Glutamatergic neuron (in vitro differentiated cells): Measurements from ENCODE around the gene CLTB. TPM values are rescaled to one million over a fixed set of nuclear protein-coding genes. Genes with fewer than 3 reads are reported as not detected.

Source experiments
- DNase-seq: peaks from one replicate; pipeline ENCODE4 v3.0.0; 2022
- H3K27ac Mint-ChIP-seq: one replicate; pipeline ENCODE4 v1.8.0; 2020; ENCODE audit warnings: mild to moderate bottlenecking, mixed read lengths, inconsistent platforms; ENCODE audit not compliant: unreplicated experiment
- H3K27me3 Mint-ChIP-seq: one replicate; pipeline ENCODE4 v1.8.0; 2020; ENCODE audit warnings: mild to moderate bottlenecking, moderate library complexity, mixed read lengths, inconsistent platforms; ENCODE audit not compliant: unreplicated experiment
- H3K36me3 Mint-ChIP-seq: one replicate; pipeline ENCODE4 v1.8.0; 2020; ENCODE audit warnings: mild to moderate bottlenecking, mixed read lengths, inconsistent platforms; ENCODE audit not compliant: unreplicated experiment
- H3K4me1 Mint-ChIP-seq: one replicate; pipeline ENCODE4 v1.8.0; 2020; ENCODE audit warnings: mild to moderate bottlenecking, low read depth, mixed read lengths, inconsistent platforms; ENCODE audit not compliant: unreplicated experiment
- H3K4me3 Mint-ChIP-seq: one replicate; pipeline ENCODE4 v1.8.0; 2020; ENCODE audit warnings: mild to moderate bottlenecking, mixed read lengths, inconsistent platforms; ENCODE audit not compliant: unreplicated experiment
- H3K9me3 Mint-ChIP-seq: one replicate; pipeline ENCODE4 v1.8.0; 2020; ENCODE audit warnings: mild to moderate bottlenecking, moderate library complexity, mixed read lengths, inconsistent platforms; ENCODE audit not compliant: unreplicated experiment
- CTCF ChIP-seq: fragments of 200-600 bp; sonication (generic); IDR thresholded peaks from one replicate; pipeline ENCODE4 v1.5.0; 2021; ENCODE audit not compliant: partially characterized antibody, unreplicated experiment
- total RNA-seq: library from RNA; stranded (reverse); fragmentation: NEBNext Ultra II Directional; extraction: Animal tissue kit (Norgen Biotek cat#: 25700); gene quantifications from one replicate; pipeline ENCODE4 v1.2.1, GENCODE V29; 2021; ENCODE audit not compliant: unreplicated experiment

CLTB gene
- total RNA-seq, 1 donor from 2014 or later, result 83.8 TPM

- H3K9me3 Mint-ChIP-seq, result peaks cover under 1% of the 10 kb centered on the region
- peaks cover 6% of the 10 kb centered on the region for H3K4me1 Mint-ChIP-seq
- TF ChIP-seq CTCF, result no peak
- H3K4me3 Mint-ChIP-seq, result no peak overlapping the region
- H3K36me3 Mint-ChIP-seq, result no peaks in the 10 kb centered on the region
- H3K27ac Mint-ChIP-seq, result no peak overlapping the region
- DNase-seq, result no peak
- peaks cover under 1% of the 10 kb centered on the region for H3K27me3 Mint-ChIP-seq
Measured at GRCh38 chr5:176382721-176383120, 33.6 kb downstream of the CLTB start.

- H3K27me3 Mint-ChIP-seq, result no peaks in the 10 kb centered on the region
- H3K4me3 Mint-ChIP-seq, result no peak overlapping the region
- no peak for DNase-seq
- H3K36me3 Mint-ChIP-seq, result no peaks in the 10 kb centered on the region
- no peak overlapping the region for H3K27ac Mint-ChIP-seq
- peaks cover 1% of the 10 kb centered on the region for H3K4me1 Mint-ChIP-seq
- no peaks in the 10 kb centered on the region for H3K9me3 Mint-ChIP-seq
- TF ChIP-seq CTCF, result no peak
Measured at GRCh38 chr5:176381979-176382378, 34.4 kb downstream of the CLTB start.

- Mint-ChIP-seq H3K4me1 (no peaks in the 10 kb centered on the region), H3K27ac (no peak overlapping the region), H3K4me3 (no peak overlapping the region), H3K36me3 (no peaks in the 10 kb centered on the region), H3K9me3 (no peaks in the 10 kb centered on the region), H3K27me3 (no peaks in the 10 kb centered on the region)
- DNase-seq, result no peak
- TF ChIP-seq CTCF, result no peak
Measured at GRCh38 chr5:176381423-176381822, 34.9 kb downstream of the CLTB start.

- Mint-ChIP-seq H3K27ac (no peak overlapping the region), H3K36me3 (no peaks in the 10 kb centered on the region), H3K4me1 (no peaks in the 10 kb centered on the region), H3K9me3 (no peaks in the 10 kb centered on the region), H3K27me3 (no peaks in the 10 kb centered on the region), H3K4me3 (no peak overlapping the region)
- TF ChIP-seq CTCF, result no peak
- DNase-seq, result no peak
Measured at GRCh38 chr5:176379881-176380280, 36.5 kb downstream of the CLTB start.

GRCh38 chr5:176373100-176373818, 43.1 kb downstream of the CLTB start:
- H3K4me3 Mint-ChIP-seq, result no peak overlapping the region
- H3K4me1 Mint-ChIP-seq, result no peaks in the 10 kb centered on the region
- no peak overlapping the region for H3K27ac Mint-ChIP-seq
- TF ChIP-seq CTCF, result no peak
- H3K27me3 Mint-ChIP-seq, result no peaks in the 10 kb centered on the region
- H3K36me3 Mint-ChIP-seq, result no peaks in the 10 kb centered on the region
- peaks cover 3% of the 10 kb centered on the region for H3K9me3 Mint-ChIP-seq
- no peak for DNase-seq
